ENCODE results near the gene LTBR.

The LTBR gene

GRCh38 chr12:6383572-6384498 is at the start of gene LTBR:
Gene LTBR (plus strand): TSS chr12:6384162. CDS start chr12:6384359, 197 bp downstream.
- H3K4me3 ChIP-seq (ENCODE audit: low read depth in 1 of 2, low read length in 1 of 2): peak within 1 kb of the TSS; percentile 84 to 94
- H3K27ac ChIP-seq: peak within 1 kb of the TSS; percentile 86
- no peaks in the 10 kb centered on the region for H3K27me3 ChIP-seq
- H3K9me3 ChIP-seq: no peaks in the 10 kb centered on the region
- TF ChIP-seq CTCF (IDR thresholded peaks at IDR 0.05): no peak
- H3K36me3 ChIP-seq: peaks cover 9% of the 10 kb centered on the region
- peaks cover 24 to 25% of the 10 kb centered on the region in 2 experiments for H3K4me1 ChIP-seq (ENCODE audit: control insufficient read depth in 1 of 2, insufficient read depth in 1 of 2, low read depth in 1 of 2, low read length in 1 of 2)

DNA sequence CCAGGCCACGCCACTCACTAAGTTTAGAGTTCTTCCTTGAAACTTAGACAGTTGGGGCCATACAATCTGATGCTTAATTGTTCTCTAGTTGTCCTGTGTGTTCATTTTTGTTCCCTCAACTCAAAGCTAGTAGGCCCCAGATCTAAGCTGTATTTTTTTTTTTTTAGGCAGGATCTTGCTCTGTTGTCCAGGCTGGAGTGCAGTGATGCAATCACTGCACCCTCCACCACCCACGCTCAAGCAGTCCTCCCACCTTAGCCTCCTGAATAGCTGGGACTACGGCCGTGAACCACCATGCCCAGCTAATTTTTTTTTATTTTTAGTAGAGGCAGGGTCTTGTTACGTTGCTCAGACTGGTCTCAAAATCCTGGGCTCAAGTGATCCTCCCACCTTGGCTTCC is 49.6 kb upstream of the LTBR start:
- H3K4me3 ChIP-seq (ENCODE audit: low read depth in 1 of 2, low read length in 1 of 2): peak overlapping the region; percentile 88 to 94
- TF ChIP-seq CTCF (IDR thresholded peaks at IDR 0.05): no peak
- peaks cover 69 to 82% of the 10 kb centered on the region in 2 experiments for H3K4me1 ChIP-seq (ENCODE audit: control insufficient read depth in 1 of 2, insufficient read depth in 1 of 2, low read depth in 1 of 2, low read length in 1 of 2)
- peak overlapping the region; percentile 97 for H3K27ac ChIP-seq
- H3K9me3 ChIP-seq: peaks cover 5% of the 10 kb centered on the region
- peaks cover 83% of the 10 kb centered on the region for H3K36me3 ChIP-seq
- no peaks in the 10 kb centered on the region for H3K27me3 ChIP-seq

DNA sequence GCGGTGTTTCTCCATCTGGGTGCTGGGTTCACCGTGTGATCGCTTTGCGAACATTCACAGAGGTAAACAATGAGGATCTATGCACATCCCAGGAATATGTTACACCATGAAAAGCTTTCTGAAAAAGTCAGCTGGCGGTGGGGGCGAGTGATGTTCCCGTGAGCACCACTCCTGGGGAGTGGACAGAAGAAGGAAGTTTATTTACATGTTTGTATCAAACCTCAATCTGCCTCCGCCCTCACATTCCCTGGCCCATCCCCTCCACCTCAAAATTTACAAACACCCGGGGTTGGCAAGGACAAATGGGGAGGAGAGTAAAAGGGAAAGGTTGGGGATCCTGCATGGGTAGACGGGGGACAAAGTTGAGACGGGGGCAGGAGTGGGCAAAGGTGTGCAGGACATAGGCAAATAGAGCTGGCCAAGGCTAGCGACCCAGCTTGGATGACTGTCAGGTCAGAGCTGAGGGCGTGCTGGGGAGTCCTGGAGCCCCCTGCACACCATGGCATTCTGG is 49.0 kb upstream of the LTBR start:
- H3K36me3 ChIP-seq: peaks cover 81% of the 10 kb centered on the region
- TF ChIP-seq CTCF (IDR thresholded peaks at IDR 0.05): no peak
- H3K4me3 ChIP-seq (ENCODE audit: low read depth in 1 of 2, low read length in 1 of 2): peak overlapping the region; percentile 88 to 94
- peaks cover 5% of the 10 kb centered on the region for H3K9me3 ChIP-seq
- no peaks in the 10 kb centered on the region for H3K27me3 ChIP-seq
- peaks cover 69 to 88% of the 10 kb centered on the region in 2 experiments for H3K4me1 ChIP-seq (ENCODE audit: control insufficient read depth in 1 of 2, insufficient read depth in 1 of 2, low read depth in 1 of 2, low read length in 1 of 2)
- H3K27ac ChIP-seq: peak overlapping the region; percentile 97

DNA sequence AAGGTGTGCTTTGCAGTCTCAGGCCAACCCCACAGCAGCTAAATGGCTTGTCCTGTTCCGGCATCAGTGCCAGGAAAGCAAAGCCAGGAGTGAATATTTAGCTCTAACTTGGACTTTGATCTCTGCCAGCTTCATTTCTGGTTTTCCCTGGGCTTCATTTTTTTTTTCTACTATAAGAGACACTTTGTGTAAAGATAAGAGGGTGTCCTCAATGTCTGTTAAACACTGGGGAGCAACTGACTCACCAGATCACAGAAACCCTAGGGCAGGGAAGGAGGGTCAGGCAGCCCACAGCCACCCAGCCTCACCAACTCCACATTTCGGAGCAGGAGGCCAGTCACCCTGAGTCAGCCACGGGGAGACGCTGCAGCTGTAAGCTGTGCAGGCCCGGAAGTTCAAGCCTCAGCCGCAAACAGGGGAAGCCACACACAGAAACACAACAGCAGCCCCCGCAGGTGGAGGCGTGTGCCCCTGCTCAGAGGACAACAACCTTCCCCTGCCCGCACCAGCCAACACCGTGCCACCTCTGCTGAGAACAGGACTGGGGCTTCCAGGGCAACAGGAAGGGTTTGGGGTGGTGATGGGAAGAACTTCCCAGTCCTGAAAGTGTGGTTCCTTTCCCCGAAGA is 48.4 kb upstream of the LTBR start:
- Histone ChIP-seq H3K9me3 (peaks cover 5% of the 10 kb centered on the region), H3K27ac (peak overlapping the region; percentile 97), H3K27me3 (no peaks in the 10 kb centered on the region), H3K4me1 (ENCODE audit: control insufficient read depth in 1 of 2, insufficient read depth in 1 of 2, low read depth in 1 of 2, low read length in 1 of 2) (peaks cover 69 to 90% of the 10 kb centered on the region in 2 experiments), H3K36me3 (peaks cover 75% of the 10 kb centered on the region), H3K4me3 (ENCODE audit: low read depth in 1 of 2, low read length in 1 of 2) (peak overlapping the region; percentile 88 to 94)
- TF ChIP-seq CTCF (IDR thresholded peaks at IDR 0.05): peak; percentile 60

DNA sequence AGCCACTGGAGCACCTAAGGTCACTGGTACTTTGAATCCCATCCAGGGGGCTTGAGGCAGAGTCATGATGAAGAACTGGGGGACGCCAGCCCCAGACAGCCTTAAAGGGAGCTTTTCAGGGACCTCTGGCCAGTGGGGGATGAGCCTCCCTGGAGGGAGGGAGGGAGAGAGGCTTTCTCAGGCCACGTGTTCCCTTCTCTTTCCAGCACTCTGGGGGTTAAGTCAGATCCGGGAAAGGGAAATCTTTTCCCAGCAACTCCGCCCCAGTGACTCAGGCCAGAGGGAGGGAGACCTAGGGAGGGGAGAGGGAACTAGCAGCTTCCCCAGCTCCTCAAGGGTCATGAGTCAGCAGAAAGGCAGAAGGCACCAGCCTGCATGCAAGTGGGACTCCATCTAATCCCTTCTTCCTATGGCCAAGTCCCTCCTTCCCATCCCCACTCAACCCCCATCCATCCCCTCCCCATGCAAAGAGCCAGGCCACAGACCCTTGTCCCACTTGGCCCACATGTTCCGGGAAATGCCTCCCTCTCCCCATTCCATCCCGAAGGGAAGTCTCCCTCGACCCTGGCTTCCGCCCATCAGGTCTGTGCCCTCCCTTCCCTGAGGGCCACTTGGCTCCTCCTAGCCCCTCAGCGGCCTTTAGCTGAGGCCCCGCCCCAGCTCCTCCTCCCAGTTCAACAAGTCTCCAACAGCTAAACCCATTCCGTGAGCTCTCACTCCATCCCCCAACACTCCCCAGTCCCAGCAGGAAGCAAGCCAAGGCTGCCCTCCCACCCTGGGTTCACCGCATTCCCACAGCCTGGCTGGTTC is 47.7 kb upstream of the LTBR start:
- H3K9me3 ChIP-seq: peaks cover 4% of the 10 kb centered on the region
- peaks cover 68% of the 10 kb centered on the region for H3K36me3 ChIP-seq
- peaks cover 69 to 89% of the 10 kb centered on the region in 2 experiments for H3K4me1 ChIP-seq (ENCODE audit: control insufficient read depth in 1 of 2, insufficient read depth in 1 of 2, low read depth in 1 of 2, low read length in 1 of 2)

More for the DNA sequence above, 47.7 kb upstream of the LTBR start:
- peak overlapping the region; percentile 88 to 94 for H3K4me3 ChIP-seq (ENCODE audit: low read depth in 1 of 2, low read length in 1 of 2)
- peak; percentile 18 for TF ChIP-seq CTCF (IDR thresholded peaks at IDR 0.05)
- no peaks in the 10 kb centered on the region for H3K27me3 ChIP-seq
- peak overlapping the region; percentile 97 for H3K27ac ChIP-seq
